ENCODE measurements around the gene SLC30A2.

DNA sequence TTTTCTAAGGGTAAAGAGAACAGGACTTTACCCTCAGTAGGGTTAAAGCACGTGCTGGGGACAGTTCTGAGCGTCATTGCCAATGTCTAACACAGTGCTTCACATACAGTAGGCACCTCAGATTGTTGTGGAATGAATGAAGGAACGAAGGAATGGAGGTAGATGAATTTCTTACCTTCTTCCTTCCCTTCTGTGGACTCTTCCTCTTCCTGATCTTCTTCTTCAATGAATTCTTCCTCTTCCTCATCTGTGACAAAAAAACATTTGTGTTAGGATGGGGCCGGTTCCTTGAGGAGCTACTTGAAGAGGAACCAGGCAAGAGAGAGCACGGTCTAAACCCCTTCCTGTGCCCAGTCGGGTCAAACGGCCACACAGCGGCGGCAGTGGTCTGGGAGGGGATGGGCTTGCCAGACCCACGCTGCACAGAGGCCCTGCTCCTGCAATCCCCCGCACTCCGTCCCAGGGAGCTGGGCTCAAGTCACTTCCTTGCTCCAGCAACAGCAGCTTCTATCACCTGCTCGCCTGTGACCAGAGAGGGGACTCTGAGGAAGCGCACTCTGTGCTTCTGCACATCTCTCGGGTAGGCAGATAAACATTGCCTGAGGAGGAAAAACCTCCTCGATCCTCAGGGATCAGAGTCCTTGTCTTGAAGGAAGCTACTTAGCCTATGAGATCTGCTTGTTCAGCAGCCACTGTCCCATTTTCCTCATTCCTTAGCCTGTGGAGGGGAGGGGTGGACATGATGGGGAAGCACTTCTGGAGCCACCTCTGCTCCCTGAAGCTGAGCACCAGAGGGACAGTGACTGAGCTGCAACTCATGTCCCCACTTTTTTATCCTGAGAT is 8.0 kb upstream of the SLC30A2 start:
- TF ChIP-seq POLR2AphosphoS5 (IDR thresholded peaks at IDR 0.05) = no peak
- no peak for TF ChIP-seq POLR2A (IDR thresholded peaks at IDR 0.05)
- TF ChIP-seq EP300 (IDR thresholded peaks at IDR 0.05; ENCODE audit: low read depth) = no peak
- no peak for TF ChIP-seq CTCF (IDR thresholded peaks at IDR 0.05)

All from transverse colon (tissue), 4 donors.